IPS-18a (cell line): ENCODE data around the gene FOXD3.
A peak's percentile ranks its signal among the peaks of the same experiment; 100 is the strongest.

Source experiments
- H3K27ac ChIP-seq: one replicate; pipeline ENCODE4 v1.5.1; 2013; ENCODE audit warnings: low read length
- H3K27me3 ChIP-seq: one replicate; pipeline ENCODE4 v1.6.1; 2013; ENCODE audit warnings: mild to moderate bottlenecking, low read length; ENCODE audit not compliant: control insufficient read depth, insufficient read depth
- H3K36me3 ChIP-seq: one replicate; pipeline ENCODE4 v1.6.1; 2013; ENCODE audit warnings: low read depth, low read length; ENCODE audit not compliant: control insufficient read depth
- H3K4me1 ChIP-seq: one replicate; pipeline ENCODE4 v1.6.1; 2013; ENCODE audit warnings: low read depth, low read length; ENCODE audit not compliant: control insufficient read depth
- H3K4me3 ChIP-seq: one replicate; pipeline ENCODE4 v1.5.1; 2013; ENCODE audit warnings: low read length
- H3K9ac ChIP-seq: one replicate; pipeline ENCODE4 v1.6.1; 2013; ENCODE audit warnings: mild to moderate bottlenecking, low read length, moderate library complexity
- H3K9me3 ChIP-seq: one replicate; pipeline ENCODE4 v1.6.1; 2013; ENCODE audit warnings: low read depth, low read length; ENCODE audit not compliant: control insufficient read depth

The FOXD3 gene

GRCh38 chr1:63307196-63307794, 15.1 kb upstream of the FOXD3 start:
- Histone ChIP-seq H3K27ac (no peak overlapping the region), H3K9me3 (no peaks in the 10 kb centered on the region), H3K9ac (no peak overlapping the region), H3K4me3 (no peak overlapping the region), H3K4me1 (peaks cover 22% of the 10 kb centered on the region), H3K27me3 (no peaks in the 10 kb centered on the region), H3K36me3 (no peaks in the 10 kb centered on the region)

- Histone ChIP-seq H3K27ac (no peak overlapping the region), H3K4me1 (peaks cover 20% of the 10 kb centered on the region), H3K4me3 (peak overlapping the region; percentile 82), H3K27me3 (peaks cover 54% of the 10 kb centered on the region), H3K9ac (no peak overlapping the region), H3K36me3 (no peaks in the 10 kb centered on the region), H3K9me3 (no peaks in the 10 kb centered on the region)
Measured at GRCh38 chr1:63316598-63316983, 5.8 kb upstream of the FOXD3 start.

GRCh38 chr1:63316984-63317816, 5.2 kb upstream of the FOXD3 start:
- H3K9ac ChIP-seq = no peak overlapping the region
- no peaks in the 10 kb centered on the region for H3K9me3 ChIP-seq
- peaks cover 20% of the 10 kb centered on the region for H3K4me1 ChIP-seq
- H3K36me3 ChIP-seq = no peaks in the 10 kb centered on the region
- peak overlapping the region; percentile 82 for H3K4me3 ChIP-seq
- no peak overlapping the region for H3K27ac ChIP-seq
- peaks cover 59% of the 10 kb centered on the region for H3K27me3 ChIP-seq

- Histone ChIP-seq H3K4me3 (peak overlapping the region; percentile 82), H3K4me1 (peaks cover 20% of the 10 kb centered on the region), H3K36me3 (no peaks in the 10 kb centered on the region), H3K27ac (no peak overlapping the region), H3K9ac (no peak overlapping the region), H3K9me3 (no peaks in the 10 kb centered on the region), H3K27me3 (peaks cover 63% of the 10 kb centered on the region)
Measured at GRCh38 chr1:63317817-63318152, 4.6 kb upstream of the FOXD3 start.

GRCh38 chr1:63318201-63318979, 4.0 kb upstream of the FOXD3 start:
- H3K27ac ChIP-seq = no peak overlapping the region
- no peak overlapping the region for H3K9ac ChIP-seq
- H3K4me3 ChIP-seq = peak overlapping the region; percentile 82
- peaks cover 69% of the 10 kb centered on the region for H3K27me3 ChIP-seq
- H3K9me3 ChIP-seq = no peaks in the 10 kb centered on the region
- peaks cover 20% of the 10 kb centered on the region for H3K4me1 ChIP-seq
- H3K36me3 ChIP-seq = no peaks in the 10 kb centered on the region

GRCh38 chr1:63319046-63320021, 3.0 kb upstream of the FOXD3 start:
- Histone ChIP-seq H3K9ac (peak overlapping the region; percentile 51), H3K27me3 (peaks cover 76% of the 10 kb centered on the region)

GRCh38 chr1:63320022-63320721, 2.2 kb upstream of the FOXD3 start:
- Histone ChIP-seq H3K27ac (no peak overlapping the region), H3K27me3 (peaks cover 84% of the 10 kb centered on the region), H3K4me3 (peak overlapping the region; percentile 82), H3K9ac (peak overlapping the region; percentile 51), H3K9me3 (no peaks in the 10 kb centered on the region), H3K36me3 (no peaks in the 10 kb centered on the region), H3K4me1 (peaks cover 23% of the 10 kb centered on the region)

More at GRCh38 chr1:63319046-63320021, 3.0 kb upstream of the FOXD3 start:
- H3K4me1 ChIP-seq = peaks cover 20% of the 10 kb centered on the region
- no peaks in the 10 kb centered on the region for H3K9me3 ChIP-seq
- no peaks in the 10 kb centered on the region for H3K36me3 ChIP-seq
- no peak overlapping the region for H3K27ac ChIP-seq
- peak overlapping the region; percentile 82 for H3K4me3 ChIP-seq

- H3K9me3 ChIP-seq = no peaks in the 10 kb centered on the region
- peak overlapping the region; percentile 82 for H3K4me3 ChIP-seq
- peaks cover 89% of the 10 kb centered on the region for H3K27me3 ChIP-seq
- H3K27ac ChIP-seq = no peak overlapping the region
- H3K36me3 ChIP-seq = no peaks in the 10 kb centered on the region
- peaks cover 29% of the 10 kb centered on the region for H3K4me1 ChIP-seq
- peak overlapping the region; percentile 51 for H3K9ac ChIP-seq
Measured at GRCh38 chr1:63321066-63321784, 1.1 kb upstream of the FOXD3 start.

- H3K9me3 ChIP-seq = no peaks in the 10 kb centered on the region
- no peak overlapping the region for H3K27ac ChIP-seq
- peak overlapping the region; percentile 51 for H3K9ac ChIP-seq
- H3K27me3 ChIP-seq = peaks cover 89% of the 10 kb centered on the region
- H3K4me3 ChIP-seq = peak overlapping the region; percentile 82
- peaks cover 32% of the 10 kb centered on the region for H3K4me1 ChIP-seq
- no peaks in the 10 kb centered on the region for H3K36me3 ChIP-seq
Measured at GRCh38 chr1:63321785-63322113, 618 bp upstream of the FOXD3 start.
